ELF-1 (cell line): ENCODE results near the gene MGMT.

Source experiments
- DNase-seq: peaks from one replicate; pipeline ENCODE4 v3.0.0-alpha.2; 2016; ENCODE audit warnings: low read depth, low spot score

Gene MGMT

DNA sequence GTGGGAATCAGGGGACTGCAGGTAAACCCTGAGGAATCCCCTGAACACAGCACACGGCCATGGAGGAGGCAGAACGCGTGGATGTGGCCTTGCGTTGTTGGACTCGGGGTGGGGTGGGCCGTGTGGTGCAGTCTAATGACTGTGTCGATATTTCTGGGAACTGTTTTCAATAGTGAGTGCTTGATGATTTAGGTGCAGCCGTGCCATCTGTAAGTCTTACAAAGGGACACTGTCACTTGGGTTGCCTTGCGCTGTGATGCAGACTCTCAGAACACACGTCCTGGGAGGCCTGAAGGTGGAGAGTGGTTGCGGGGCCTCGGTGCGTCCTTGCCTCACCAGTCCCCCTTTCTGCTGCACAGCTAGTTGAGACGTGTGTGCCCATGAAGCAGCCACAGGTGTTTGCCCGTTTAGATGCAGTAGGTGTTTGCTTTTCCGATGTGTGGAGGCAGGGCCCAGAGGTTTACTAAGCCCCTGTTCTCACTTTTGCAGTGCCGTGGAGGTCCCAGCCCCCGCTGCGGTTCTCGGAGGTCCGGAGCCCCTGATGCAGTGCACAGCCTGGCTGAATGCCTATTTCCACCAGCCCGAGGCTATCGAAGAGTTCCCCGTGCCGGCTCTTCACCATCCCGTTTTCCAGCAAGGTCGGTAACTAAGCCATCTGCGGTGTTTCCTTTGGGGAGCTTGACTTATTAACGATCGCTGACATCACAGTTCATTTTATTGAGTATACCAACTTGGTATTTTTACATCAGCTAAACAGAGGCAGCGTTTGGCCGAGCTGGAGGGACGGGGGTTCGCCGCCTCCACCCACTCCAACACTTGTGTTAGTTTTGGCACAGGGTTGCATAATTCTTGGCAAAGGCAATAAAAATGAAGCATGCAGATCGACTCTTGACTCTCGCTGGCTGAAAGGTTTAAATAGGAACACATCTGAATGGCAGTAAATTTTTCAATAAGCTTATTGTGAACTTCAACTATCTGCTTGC lies 240.7 kb downstream of the MGMT start:
- no peak for DNase-seq

DNA sequence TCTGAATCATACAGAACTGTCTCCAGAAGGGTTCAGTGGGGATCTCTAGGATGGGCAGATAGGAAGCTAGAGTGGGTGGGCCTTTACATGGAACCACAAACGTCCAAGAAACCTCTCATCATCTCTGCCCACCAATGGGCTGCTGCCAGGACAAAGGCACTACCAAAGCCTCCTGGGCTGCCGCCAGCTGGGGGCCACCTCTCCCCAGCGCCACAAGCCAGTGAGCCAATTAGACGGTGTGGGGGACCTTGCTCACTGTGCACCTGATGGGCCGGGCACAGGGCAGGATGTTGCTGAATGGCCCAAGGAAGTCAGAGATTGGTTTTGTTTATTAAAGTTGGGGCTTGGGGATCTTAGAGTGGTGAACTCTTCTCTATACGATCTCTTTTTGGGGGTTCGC lies 242.1 kb downstream of the MGMT start:
- no peak for DNase-seq

DNA sequence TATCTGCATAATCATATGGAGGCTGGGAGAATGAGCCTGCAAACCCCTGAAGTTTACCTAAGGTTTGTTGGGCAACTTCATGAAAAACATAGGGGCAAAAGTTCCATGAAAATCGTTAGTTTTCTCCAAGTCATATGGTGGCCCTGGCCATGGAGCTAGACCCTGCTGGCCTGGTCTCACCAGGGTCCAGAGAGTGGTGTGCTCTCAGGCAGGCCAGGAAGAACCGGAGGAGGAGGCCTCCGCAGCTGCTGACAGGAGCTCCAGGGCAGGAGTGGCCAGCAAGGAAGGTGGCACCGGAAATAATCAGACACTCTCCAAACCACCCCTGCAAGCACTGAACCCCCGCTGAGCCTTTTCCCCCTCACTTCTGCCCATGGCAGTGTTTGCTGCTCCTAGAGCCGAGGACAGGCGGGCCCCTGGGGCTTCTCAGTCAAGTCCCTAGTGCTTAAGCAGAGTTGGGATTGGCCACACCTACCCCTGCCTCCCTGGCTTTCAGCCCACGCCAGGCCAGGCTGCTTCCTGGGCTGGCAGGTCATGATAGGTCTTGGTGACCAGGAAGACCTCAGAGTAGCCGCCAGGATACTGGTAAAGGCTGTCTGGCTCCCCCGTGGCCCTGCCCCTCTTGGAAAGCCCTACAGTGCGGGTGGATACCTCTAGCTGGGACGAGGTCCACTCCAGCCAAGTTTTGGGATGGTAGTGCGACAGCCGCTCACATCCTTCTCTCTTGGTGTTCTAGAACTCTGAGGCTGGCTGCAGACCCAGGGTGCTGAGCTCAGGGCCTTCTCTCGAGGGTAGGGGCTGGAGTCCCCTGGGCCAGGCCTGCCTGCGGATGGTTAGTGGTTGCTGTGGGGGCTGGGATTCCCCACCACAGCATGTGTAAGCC lies 242.8 kb downstream of the MGMT start:
- DNase-seq: no peak

DNA sequence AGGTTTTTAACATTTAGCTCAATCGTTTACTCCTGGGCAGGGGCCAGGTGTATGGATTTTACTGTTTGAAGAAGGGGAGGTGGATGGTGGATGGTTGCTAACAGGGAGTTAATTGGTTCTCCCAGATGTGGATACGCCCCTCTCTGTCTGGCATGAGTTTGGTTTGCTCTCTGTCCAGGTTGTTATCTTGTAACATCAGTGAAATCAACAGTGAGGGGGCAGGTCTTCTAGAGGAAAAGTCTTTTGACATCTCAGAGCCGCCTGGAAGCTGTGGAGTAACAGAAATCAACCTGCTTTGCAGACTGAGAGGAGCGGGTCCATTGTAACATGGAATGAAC lies 243.4 kb downstream of the MGMT start:
- DNase-seq: no peak

DNA sequence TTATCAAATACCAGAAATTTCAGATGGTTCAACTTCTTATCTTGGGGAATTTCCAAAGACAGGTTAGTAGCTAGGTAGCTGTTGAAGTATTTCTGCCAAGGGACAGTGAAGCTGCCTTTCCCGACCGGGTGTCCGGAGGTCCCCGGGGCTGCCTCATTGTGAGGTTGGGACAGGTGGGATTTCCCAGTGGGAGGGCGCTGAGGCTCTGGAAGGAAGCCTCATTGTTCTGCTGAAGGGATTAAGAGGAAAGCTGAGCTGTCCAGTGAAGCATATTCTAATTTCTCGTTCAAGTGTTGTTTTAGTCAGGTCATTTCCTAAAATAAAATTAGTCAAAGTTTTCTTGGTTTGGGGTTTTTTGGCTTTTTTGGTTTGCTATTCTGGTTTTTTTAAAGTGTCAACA lies 244.2 kb downstream of the MGMT start:
- no peak for DNase-seq

DNA sequence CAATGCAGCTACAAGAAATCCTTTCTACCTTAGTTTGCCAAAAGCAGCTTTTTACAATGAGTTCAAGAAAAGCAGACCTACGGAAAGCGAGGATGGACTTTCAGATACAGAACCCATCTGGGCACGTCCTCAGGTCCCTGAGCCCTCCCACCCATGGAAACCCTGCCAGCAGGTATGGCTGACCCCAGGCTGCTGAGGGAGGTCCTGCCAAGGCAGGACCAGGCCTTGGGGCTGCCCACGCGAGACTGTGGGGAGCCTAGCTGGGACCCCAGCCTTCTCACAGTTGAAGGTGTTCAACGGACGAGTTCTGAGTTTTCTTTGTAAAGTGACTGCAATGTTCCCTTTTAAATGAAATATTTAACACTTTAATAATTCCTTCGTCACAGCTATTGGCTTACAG lies 245.0 kb downstream of the MGMT start:
- no peak for DNase-seq

DNA sequence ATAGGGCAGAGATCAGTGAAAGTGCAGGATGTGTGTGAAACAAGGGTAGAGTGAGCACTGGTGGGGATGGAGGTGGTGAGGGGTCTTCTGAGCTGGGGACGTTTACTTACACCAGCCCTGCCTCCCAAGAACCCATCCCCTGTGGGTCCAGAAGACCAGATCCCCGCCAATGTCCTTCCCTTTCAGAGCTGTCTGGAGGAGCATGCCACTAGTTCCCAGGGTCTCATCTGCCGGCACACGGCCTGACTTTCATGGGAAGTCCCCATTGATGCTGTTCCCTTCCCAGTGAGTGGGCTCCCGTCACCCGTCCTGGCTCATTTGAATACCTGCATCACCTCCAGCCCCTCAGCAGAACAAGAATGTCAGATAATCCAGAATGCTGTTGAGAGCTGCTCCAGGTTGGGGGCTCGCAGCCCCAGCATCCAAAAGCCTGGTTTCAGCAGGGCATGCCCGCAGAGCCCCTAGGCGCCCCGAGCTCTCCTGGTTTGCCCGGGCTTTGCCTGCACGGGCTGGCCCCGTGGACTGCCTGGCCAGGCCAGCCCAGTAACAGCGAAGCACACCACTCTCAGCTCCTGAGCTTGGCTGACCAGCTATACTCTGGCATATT lies 246.7 kb downstream of the MGMT start:
- no peak for DNase-seq

DNA sequence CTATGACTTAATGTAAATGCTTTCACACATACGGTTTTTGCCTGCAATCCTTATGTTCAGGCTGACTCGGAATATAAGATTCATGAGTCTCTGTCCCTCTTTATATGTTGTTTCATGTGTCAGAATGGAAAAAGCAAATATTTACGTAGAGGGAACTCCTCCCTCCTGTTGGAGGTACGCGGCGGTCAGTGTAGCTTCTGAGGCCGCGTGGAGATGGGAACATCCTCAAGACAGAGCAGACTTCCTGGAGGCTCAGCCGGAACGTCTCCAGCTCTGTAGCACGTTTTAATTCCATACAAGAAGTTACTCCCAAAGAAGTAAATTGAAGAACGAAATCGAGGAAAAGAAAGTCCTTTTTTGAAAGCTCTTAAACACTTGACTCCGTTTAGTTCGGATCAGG lies 248.8 kb downstream of the MGMT start:
- DNase-seq: no peak

DNA sequence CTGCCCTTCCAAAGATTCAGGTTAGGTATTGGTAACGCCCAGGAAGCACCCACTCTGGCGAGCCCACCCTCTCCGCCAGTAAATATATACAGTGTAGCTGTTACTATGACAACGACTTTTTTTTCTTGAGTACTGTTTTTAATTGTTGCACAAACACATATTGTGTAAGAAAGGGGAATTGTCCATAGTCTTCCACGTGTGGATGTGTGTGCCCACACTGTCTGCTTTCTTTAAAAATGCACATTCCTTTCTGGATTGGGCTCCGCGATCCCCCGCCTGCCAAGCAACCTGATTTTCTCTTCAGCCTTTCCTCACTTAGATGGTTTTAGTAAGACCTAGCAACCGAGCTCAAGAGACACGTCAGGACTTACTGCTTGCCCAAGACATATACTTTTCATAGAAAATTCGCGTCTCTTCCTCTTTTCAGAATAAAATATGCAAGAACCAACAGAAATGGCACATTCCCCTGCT lies 249.2 kb downstream of the MGMT start:
- DNase-seq: no peak

DNA sequence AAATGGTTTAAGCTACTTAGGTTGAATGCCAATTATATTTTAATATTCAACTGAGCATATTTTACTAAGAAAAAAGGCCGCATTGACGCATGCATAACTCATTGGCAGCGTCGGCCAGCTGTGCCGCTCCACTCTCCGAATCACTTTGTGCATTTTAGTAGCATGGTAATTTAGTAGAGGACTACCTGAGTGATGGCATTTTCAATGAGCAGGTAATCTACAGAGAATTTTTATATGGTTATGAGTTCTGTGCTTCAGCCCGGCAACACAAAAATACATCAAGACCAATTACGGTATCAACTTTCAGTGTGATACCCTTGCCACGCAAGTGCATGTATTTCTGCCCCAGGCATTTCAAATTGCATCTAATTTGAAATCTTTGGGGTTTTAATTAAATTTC lies 249.8 kb downstream of the MGMT start:
- DNase-seq: no peak

DNA sequence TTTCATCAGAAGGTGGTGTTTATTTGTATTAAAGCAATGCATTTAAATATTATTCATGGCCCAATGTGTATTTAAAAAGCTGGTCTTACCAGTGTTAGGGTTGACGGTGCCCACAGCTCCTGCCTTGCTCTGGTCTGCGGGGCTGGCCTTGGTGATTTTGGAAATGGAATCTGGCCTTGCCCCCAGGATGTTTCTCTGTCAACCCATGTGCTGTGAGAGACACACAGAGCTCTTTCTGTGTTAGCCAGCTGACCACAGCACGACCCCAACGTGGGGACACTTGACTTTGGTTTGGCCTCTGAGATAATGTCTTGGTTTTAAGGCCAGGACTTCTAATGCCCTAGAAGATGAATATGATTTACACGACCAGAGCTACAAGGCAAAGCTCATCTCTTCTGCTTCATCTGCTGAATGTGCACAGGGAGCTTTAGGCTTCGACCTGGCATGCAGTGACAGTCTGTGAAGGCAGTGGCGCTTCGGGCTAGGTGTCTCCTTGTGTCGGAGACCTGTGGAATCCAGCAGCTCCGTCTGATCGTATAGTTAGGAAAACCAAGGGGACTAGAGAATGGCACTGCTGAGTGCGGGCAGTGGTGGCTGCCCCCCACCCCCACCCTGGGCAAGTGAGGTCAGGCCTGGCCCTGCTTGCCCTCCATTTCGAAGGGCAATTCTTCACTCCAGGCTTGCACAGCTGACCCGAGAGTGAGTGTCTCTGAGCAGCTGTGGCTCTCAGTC lies 250.9 kb downstream of the MGMT start:
- no peak for DNase-seq

DNA sequence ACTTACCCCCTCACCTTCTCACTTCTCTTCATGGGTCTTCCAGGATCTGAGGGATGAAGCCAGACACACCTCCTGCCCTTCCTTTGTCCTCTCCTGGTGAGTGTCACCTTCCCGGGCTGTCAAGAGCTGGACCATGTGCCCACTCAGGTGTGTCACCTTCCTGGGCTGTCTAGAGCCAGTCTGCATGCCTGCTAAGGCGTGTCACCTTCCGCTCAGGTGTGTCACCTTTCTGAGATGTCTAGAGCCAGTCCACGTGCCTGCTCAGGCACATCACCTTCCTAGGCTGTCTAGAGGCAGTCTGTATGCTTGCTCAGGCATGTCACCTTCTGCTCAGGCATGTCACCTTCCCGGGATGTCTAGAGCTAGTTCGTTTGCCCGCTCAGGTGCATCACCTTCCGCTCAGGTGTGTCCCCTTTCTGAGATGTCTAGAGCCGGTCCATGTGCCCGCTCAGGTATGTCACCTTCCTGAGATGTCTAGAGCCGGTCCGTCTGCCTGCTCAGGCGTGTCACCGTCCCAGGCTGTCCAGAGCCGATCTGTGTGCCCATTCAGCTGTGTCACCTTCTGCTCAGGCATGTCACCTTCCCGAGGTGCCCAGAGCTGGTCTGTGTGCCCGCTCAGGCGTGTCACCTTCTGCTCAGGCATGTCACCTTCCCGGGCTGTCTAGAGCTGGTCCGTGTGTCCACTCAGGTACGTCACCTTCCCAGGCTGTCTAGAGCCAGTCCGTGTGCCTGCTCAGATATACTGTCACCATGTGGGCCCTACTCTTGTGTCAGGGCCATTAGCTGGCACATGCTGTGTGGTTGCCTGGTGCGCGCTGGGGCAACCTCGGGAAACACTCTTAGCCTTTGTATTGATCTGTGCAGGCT lies 251.7 kb downstream of the MGMT start:
- no peak for DNase-seq

DNA sequence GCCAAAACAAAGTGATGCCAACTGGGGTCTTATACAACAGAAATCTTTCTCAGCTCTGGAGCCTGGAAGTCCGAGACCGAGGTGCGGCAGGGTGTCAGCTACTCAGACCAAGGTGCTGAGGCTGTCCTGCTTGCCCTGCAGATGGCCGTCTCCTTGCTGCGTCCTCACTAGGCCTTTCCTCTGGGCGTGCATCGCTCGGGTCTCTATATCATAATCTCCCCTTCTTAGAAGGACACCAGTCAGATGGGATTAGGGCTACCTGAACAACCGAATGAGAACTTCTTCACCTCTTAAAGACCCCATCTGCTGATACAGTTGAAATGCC lies 252.3 kb downstream of the MGMT start:
- no peak for DNase-seq

DNA sequence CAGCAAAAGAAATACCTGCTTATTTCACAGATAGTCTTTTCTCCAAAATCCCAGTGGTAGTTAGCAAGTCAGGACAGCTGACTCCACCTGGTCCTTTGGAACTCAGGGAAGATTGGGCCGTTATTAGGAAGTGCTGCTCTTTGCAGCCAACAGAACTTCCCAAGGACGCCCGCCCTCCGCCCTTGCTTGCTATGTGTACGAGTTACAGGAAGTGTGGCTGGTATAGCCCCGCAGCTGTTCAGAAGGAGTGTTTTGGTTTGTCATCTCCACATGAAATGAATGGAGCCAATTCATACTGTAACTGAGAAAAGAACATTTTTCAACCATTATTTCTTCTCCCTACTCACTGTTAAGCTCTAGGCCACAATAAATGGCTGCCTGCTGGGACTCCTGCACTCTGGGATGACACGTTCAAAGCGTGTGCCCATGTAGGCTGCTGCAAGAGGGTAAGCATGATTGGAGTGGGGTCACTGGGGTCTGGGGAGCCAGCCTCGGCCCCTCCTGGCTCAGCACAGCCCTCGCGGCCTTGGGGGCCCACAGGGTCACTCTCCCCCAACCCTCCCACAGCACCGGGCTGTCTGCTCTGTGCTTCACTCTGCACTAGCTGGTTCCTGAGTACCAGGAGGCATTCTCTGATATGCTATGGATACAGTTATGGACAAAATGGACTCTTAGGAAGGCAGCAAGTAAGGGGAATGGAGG lies 253.0 kb downstream of the MGMT start:
- DNase-seq: no peak

DNA sequence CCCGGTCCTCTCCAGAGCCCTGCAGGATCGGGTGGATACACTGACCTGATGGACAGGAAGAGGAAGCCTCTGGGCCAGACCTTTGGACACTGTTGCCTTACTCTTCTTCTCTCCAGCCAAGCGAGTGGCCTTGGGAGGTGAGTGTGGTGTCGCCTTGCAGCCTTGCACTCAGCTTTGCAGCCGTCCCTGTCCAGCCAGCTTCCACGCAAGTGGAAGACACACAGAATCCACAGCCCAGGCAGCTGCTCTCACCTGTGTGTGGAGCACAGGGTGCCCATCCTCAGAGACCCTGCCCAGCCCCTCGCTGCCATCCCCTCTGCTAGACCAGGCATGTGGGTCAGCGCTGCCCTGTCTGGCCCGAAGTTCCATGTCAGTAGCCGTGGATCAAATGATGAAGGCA lies 258.0 kb downstream of the MGMT start:
- no peak for DNase-seq

DNA sequence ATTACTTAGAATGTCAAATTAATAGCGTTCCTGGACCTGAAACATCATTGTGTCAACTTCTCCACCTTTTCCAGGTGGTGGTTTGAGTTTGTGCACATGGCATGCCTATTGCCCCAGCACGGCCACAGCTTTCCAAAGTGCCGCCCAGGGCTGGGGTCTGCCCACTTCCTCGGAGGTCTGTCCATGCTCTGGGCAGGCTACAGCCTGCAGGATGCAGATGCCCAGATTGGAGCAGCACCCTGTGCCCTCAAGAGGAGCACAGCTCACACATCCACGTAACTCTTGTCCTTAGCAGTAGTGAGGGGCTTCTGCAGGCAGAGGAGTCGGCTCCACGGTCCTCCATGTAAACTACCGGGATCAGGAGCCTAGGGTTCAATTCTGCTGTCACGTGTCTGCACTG lies 258.4 kb downstream of the MGMT start:
- DNase-seq: no peak

DNA sequence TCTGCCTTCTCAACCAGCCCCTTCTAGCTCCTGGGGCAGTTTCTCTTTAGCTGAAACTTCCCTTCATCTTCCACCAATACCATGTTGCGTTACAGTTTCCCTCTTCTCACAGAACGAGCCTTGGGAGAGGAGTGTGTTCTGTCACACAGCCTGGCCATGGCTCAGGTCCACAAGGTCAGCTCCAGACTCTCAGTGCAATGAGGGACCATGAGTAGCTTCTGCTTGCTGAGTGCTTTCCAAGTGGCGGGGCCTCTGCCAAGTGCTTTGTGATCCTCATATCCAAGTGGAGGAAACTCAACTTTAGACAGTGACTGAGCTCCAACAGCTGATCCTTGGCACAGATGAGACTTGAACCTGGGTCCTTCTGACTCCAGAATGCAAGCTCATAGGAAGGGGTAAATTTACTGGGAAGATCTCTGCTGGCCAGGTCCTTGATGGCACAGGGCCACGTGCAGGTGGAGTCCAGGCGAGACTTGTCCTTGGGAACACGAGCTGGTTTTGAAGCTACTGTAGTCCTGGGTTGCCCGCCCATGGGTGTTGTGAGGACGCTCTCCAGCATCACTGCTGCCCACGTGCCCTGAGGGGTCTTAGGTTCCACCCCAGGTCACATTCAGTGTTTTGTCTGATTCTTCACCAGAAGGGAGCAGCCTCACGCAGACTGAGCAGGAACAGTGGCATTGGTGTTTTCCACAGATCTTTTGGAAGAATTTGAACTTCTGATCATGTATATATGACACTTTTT lies 259.0 kb downstream of the MGMT start:
- DNase-seq: no peak

DNA sequence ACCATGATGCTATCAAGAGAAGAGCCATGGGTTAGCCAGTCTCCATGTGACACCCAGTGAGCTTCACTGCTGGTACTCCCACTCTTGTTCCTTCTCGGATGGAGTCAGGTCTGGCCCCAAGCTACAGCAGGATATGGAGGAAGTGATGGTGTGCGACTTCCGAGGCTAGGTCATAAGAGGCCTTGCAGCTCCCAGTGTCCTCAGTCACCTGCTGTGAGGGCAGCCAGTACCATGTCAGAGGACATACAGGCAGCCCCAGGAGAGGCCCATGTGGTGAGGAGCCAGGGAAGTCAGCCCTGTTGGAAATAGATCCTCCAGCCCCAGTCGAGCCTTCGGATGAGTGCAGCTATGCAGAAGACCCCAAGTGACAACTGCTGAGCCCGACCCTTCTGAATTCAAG lies 260.0 kb downstream of the MGMT start:
- no peak for DNase-seq

DNA sequence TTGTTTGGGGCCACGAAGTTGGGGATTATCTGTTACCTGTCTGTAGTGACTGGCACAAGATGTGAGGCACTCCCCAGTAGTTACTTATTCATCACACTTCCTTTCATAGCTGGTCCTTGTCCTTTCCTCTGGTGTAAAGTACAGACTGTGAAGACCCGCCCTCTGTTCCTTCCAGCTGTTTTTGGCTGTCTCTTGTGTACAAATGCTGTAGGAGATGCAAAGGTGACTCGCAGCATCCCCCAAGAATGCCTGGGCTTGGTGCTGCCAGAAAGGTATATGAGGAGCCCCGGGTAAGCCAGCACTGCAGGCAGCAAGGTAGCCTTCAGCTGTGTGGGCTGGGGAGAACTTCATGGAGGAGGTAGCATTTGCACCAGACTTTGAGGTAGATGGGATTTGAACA lies 260.5 kb downstream of the MGMT start:
- DNase-seq: no peak
